Stimulated activated CD4-positive, alpha-beta T cell treated with anti-CD3 and anti-CD28 coated beads, Interleukin-1b, Interleukin-23, amount 100 ng/mL, for 24 hours (primary cell): ENCODE data around the gene KCND3.

ENCODE experiments used
- DNase-seq, 4 experiments: peaks; one replicate each; pipeline ENCODE4 v3.0.0-alpha.2; 2020; ENCODE audit warnings: low read depth in 4 of 4, low spot score in 1 of 4

Gene KCND3

GRCh38 chr1:111988743-111989453, 570 bp downstream of the KCND3 start:
- no peak for DNase-seq

- no peak for DNase-seq
These were observed 1.1 kb downstream of the KCND3 start for GRCh38 chr1:111988377-111988742.

- no peak for DNase-seq
These were observed 2.0 kb downstream of the KCND3 start for GRCh38 chr1:111987502-111987901.

GRCh38 chr1:111983500-111983899, 6.0 kb downstream of the KCND3 start:
- no peak for DNase-seq

- no peak for DNase-seq
These were observed 7.0 kb downstream of the KCND3 start for GRCh38 chr1:111982428-111982827.

GRCh38 chr1:111981871-111982270, 7.6 kb downstream of the KCND3 start:
- DNase-seq: no peak

GRCh38 chr1:111981090-111981489, 8.4 kb downstream of the KCND3 start:
- DNase-seq: no peak

- DNase-seq: no peak
These were observed 8.8 kb downstream of the KCND3 start for GRCh38 chr1:111980686-111981085.

GRCh38 chr1:111978695-111979094, 10.8 kb downstream of the KCND3 start:
- no peak for DNase-seq

- DNase-seq: no peak
These were observed 12.1 kb downstream of the KCND3 start for GRCh38 chr1:111977378-111977777.

- DNase-seq: no peak
These were observed 12.6 kb downstream of the KCND3 start for GRCh38 chr1:111976842-111977241.

- no peak for DNase-seq
These were observed 13.1 kb downstream of the KCND3 start for GRCh38 chr1:111976332-111976731.

GRCh38 chr1:111973150-111973790, 16.2 kb downstream of the KCND3 start:
- no peak for DNase-seq

GRCh38 chr1:111971396-111971795, 18.1 kb downstream of the KCND3 start:
- no peak for DNase-seq

- no peak for DNase-seq
These were observed 21.0 kb downstream of the KCND3 start for GRCh38 chr1:111968511-111968910.

GRCh38 chr1:111967886-111968285, 21.6 kb downstream of the KCND3 start:
- DNase-seq: no peak

GRCh38 chr1:111967067-111967690, 22.3 kb downstream of the KCND3 start:
- no peak for DNase-seq

- no peak for DNase-seq
These were observed 23.6 kb downstream of the KCND3 start for GRCh38 chr1:111965781-111966443.

- no peak for DNase-seq
These were observed 25.3 kb downstream of the KCND3 start for GRCh38 chr1:111963985-111964738.

GRCh38 chr1:111961773-111962565, 27.5 kb downstream of the KCND3 start:
- DNase-seq: no peak
